HL-60/S4 treated with retinoic acid at 250 ng/mL for 4 days and 3 days (cell line): ENCODE measurements around the gene ZNF266.

Experiments used
- in situ Hi-C: fragments of 300-500 bp; cut with MboI; formaldehyde crosslinking; loops from 2 replicates; pipeline ENCODE4 v1.7.0; 2022; ENCODE audit warnings: low sequenced_read_pairs

Gene ZNF266

GRCh38 chr19:9435279-9436268, at the start of gene ZNF266:
TSS of gene ZNF266 (minus strand) at chr19:9435573. CDS start at chr19:9420089, 15,484 bp downstream.
- in situ Hi-C loops = no loop called here

GRCh38 chr19:9485140-9485539, 49.8 kb upstream of the ZNF266 start:
- in situ Hi-C loops = no loop called here

GRCh38 chr19:9474975-9475374, 39.6 kb upstream of the ZNF266 start:
- in situ Hi-C loops = no loop called here

GRCh38 chr19:9467161-9467560, 31.8 kb upstream of the ZNF266 start:
- in situ Hi-C loops = no loop called here

- in situ Hi-C loops = no loop called here
Measured at GRCh38 chr19:9461938-9462337, 26.6 kb upstream of the ZNF266 start.

- in situ Hi-C loops = no loop called here
Measured at GRCh38 chr19:9456018-9456689, 20.8 kb upstream of the ZNF266 start.

- in situ Hi-C loops = no loop called here
Measured at GRCh38 chr19:9453953-9454352, 18.6 kb upstream of the ZNF266 start.

- in situ Hi-C loops = no loop called here
Measured at GRCh38 chr19:9445037-9445436, 9.7 kb upstream of the ZNF266 start.

- in situ Hi-C loops = no loop called here
Measured at GRCh38 chr19:9436358-9436757, 985 bp upstream of the ZNF266 start.

- in situ Hi-C loops = no loop called here
Measured at GRCh38 chr19:9431475-9431874, 3.9 kb downstream of the ZNF266 start.

GRCh38 chr19:9430444-9430843, 4.9 kb downstream of the ZNF266 start:
- in situ Hi-C loops = no loop called here

- in situ Hi-C loops = no loop called here
Measured at GRCh38 chr19:9427941-9428340, 7.4 kb downstream of the ZNF266 start.

- in situ Hi-C loops = no loop called here
Measured at GRCh38 chr19:9413240-9413954, 22.0 kb downstream of the ZNF266 start.

- in situ Hi-C loops = no loop called here
Measured at GRCh38 chr19:9407827-9408226, 27.5 kb downstream of the ZNF266 start.

GRCh38 chr19:9406798-9407352, 28.5 kb downstream of the ZNF266 start:
- in situ Hi-C loops = no loop called here

GRCh38 chr19:9381361-9381785, 54.0 kb downstream of the ZNF266 start:
- in situ Hi-C loops = no loop called here

- in situ Hi-C loops = no loop called here
Measured at GRCh38 chr19:9370738-9371619, 64.4 kb downstream of the ZNF266 start.

GRCh38 chr19:9362905-9363304, 72.5 kb downstream of the ZNF266 start, which contains the start of gene ZNF177:
TSS of gene ZNF177 (plus strand) at chr19:9363013. CDS start at chr19:9378312, 15,299 bp downstream.
- in situ Hi-C loops = no loop called here
